GM12878 (cell line): ENCODE measurements around the gene ABCD3. TPM values are rescaled to one million over a fixed set of nuclear protein-coding genes. Genes with fewer than 3 reads are reported as not detected.

Source experiments
- ATAC-seq: fragments of 200-7000 bp; cut with Tn5 transposase; 3 replicates; pipeline ENCODE4 v1.9.1; 2020; ENCODE audit warnings: mild to moderate bottlenecking, moderate library complexity
- BruUV-seq: library from RNA; stranded (reverse); fragments of 400-500 nt; replicated peaks from 2 replicates; lab custom pipeline; 2021; lab: Mats Ljungman, UMichigan
- CTCF ChIA-PET: fragments of 300-600 bp; sonication (Branson Sonifier 250); formaldehyde crosslinking; extraction: SDS; loops from one replicate; lab custom pipeline; 2021; ENCODE audit warnings: inconsistent platforms; lab: Yijun Ruan, JAX
- POLR2A ChIA-PET: fragments of 350-600 bp; formaldehyde crosslinking; extraction: SDS; loops from one replicate; lab custom pipeline; 2021; ENCODE audit warnings: inconsistent platforms; lab: Charles Lee
- RAD21 ChIA-PET: fragments of 300-600 bp; sonication (Branson Sonifier 250); formaldehyde crosslinking; loops from one replicate; lab custom pipeline; 2023; ENCODE audit warnings: antibody characterized with exemption; ENCODE audit not compliant: unreplicated experiment; lab: Charles Lee
- SMC1A ChIA-PET: fragments of 300-600 bp; sonication (Branson Sonifier 250); formaldehyde crosslinking; loops from one replicate; lab custom pipeline; 2023; ENCODE audit not compliant: unreplicated experiment, uncharacterized antibody; lab: Charles Lee
- DNase-seq: peaks from one replicate; pipeline ENCODE4 v3.0.0-alpha.2; 2011; ENCODE audit warnings: low read depth, low spot score
- FAIRE-seq: peaks from 3 replicates; lab custom pipeline; 2011; peaks lifted over from hg19 to GRCh38; lab: Jason Lieb, UNC
- H2AFZ ChIP-seq: 2 replicates; pipeline ENCODE4 v1.6.0; 2011; ENCODE audit warnings: low read depth, low read length, control low read depth; ENCODE audit not compliant: control insufficient read depth
- H3K27ac ChIP-seq: 2 replicates; pipeline ENCODE4 v1.5.1; 2011; ENCODE audit warnings: control low read depth; ENCODE audit not compliant: control insufficient read depth, insufficient read depth
- H3K27me3 ChIP-seq, 2 experiments: replicated peaks in 1 of 2; 2 replicates each; pipeline versions ENCODE4 v1.6.0 to v1.6.1; 2011; ENCODE audit warnings: low read length in 1 of 2; ENCODE audit not compliant: control insufficient read depth in 2 of 2, insufficient read depth in 2 of 2
- H3K36me3 ChIP-seq, 2 experiments: 2 replicates each; pipeline ENCODE4 v1.5.1; 2011; ENCODE audit warnings: low read length in 1 of 2; ENCODE audit not compliant: control insufficient read depth in 2 of 2, insufficient read depth in 2 of 2
- H3K4me1 ChIP-seq: 2 replicates; pipeline ENCODE4 v1.6.1; 2011; ENCODE audit warnings: mild to moderate bottlenecking, low read length, moderate library complexity, mixed read lengths; ENCODE audit not compliant: control insufficient read depth, insufficient read depth
- H3K4me2 ChIP-seq: 2 replicates; pipeline ENCODE4 v1.6.0; 2011; ENCODE audit warnings: control low read depth; ENCODE audit not compliant: control insufficient read depth, insufficient read depth
- H3K4me3 ChIP-seq: fragments of 200-600 bp; sonication (generic); 2 replicates; pipeline ENCODE4 v1.5.1; 2016
- H3K79me2 ChIP-seq: 2 replicates; pipeline ENCODE4 v1.6.0; 2011; ENCODE audit warnings: low read length; ENCODE audit not compliant: control insufficient read depth, insufficient read depth
- H3K9ac ChIP-seq: 2 replicates; pipeline ENCODE4 v1.8.0; 2011; ENCODE audit warnings: low read length, control low read depth, mixed read lengths; ENCODE audit not compliant: control insufficient read depth, insufficient read depth
- H3K9me3 ChIP-seq: replicated peaks from 3 replicates; pipeline ENCODE4 v1.5.1; 2011; ENCODE audit warnings: mild to moderate bottlenecking, low read length; ENCODE audit not compliant: control insufficient read depth, insufficient read depth
- H4K20me1 ChIP-seq: 2 replicates; pipeline ENCODE4 v1.6.0; 2011; ENCODE audit not compliant: control insufficient read depth, insufficient read depth
- CBX3 ChIP-seq: fragments of 200-600 bp; sonication (generic); IDR thresholded peaks from 2 replicates; pipeline ENCODE4 v1.6.1; 2016; ENCODE audit warnings: low read depth, borderline replicate concordance
- CEBPB ChIP-seq, 2 experiments: fragments of 150-350 bp in 1 of 2; IDR thresholded peaks; 2 replicates each; pipeline ENCODE4 v1.6.1; 2012 to 2014; ENCODE audit warnings: low read depth in 2 of 2, low read length in 2 of 2, borderline replicate concordance in 1 of 2, inconsistent platforms in 1 of 2
- CHD2 ChIP-seq: IDR thresholded peaks from 2 replicates; pipeline ENCODE4 v1.6.1; 2011; ENCODE audit warnings: low read depth, low read length, improper control_type of control experiment, borderline replicate concordance
- ESRRA ChIP-seq: IDR thresholded peaks from 2 replicates; pipeline ENCODE4 v1.6.1; 2012; ENCODE audit warnings: mild to moderate bottlenecking, low read length, improper control_type of control experiment
- JUNB ChIP-seq: IDR thresholded peaks from 2 replicates; pipeline ENCODE4 v1.6.1; 2016; ENCODE audit warnings: antibody characterized with exemption, mild to moderate bottlenecking
- MTA2 ChIP-seq: fragments of 450-650 bp; IDR thresholded peaks from 2 replicates; pipeline ENCODE4 v1.6.1; 2016; ENCODE audit warnings: low read depth, mild to moderate bottlenecking, moderate library complexity
- MYB ChIP-seq: fragments of 150-350 bp; IDR thresholded peaks from 2 replicates; pipeline ENCODE4 v1.6.1; 2014; ENCODE audit warnings: mild to moderate bottlenecking, low read depth, low read length, borderline replicate concordance
- POLR2AphosphoS2 ChIP-seq: IDR thresholded peaks from 2 replicates; pipeline ENCODE4 v1.6.1; 2011; ENCODE audit warnings: low read depth, mild to moderate bottlenecking, low read length, improper control_type of control experiment, moderate library complexity
- RAD21 ChIP-seq: IDR thresholded peaks from 2 replicates; pipeline ENCODE4 v1.6.1; 2011; ENCODE audit warnings: mild to moderate bottlenecking, low read depth, low read length, moderate library complexity; ENCODE audit not compliant: insufficient read depth
- SIX5 ChIP-seq: IDR thresholded peaks from 2 replicates; pipeline ENCODE4 v1.6.1; 2011; ENCODE audit warnings: mild to moderate bottlenecking, low read depth, low read length, moderate library complexity; ENCODE audit not compliant: severe bottlenecking
- SMC3 ChIP-seq: IDR thresholded peaks from 2 replicates; pipeline ENCODE4 v1.6.1; 2011; ENCODE audit warnings: low read length, improper control_type of control experiment, borderline replicate concordance
- TCF7 ChIP-seq: IDR thresholded peaks from 2 replicates; pipeline ENCODE4 v1.6.1; 2014; ENCODE audit warnings: antibody characterized with exemption, borderline replicate concordance
- YY1 ChIP-seq: IDR thresholded peaks from 2 replicates; pipeline ENCODE4 v1.6.1; 2011; ENCODE audit warnings: low read depth, mild to moderate bottlenecking, low read length
- WGBS: methylation state at CpG from one replicate; pipeline ENCODE4 v1.1.6; 2016; ENCODE audit warnings: low lambda C conversion rate; ENCODE audit not compliant: insufficient replicate concordance, insufficient coverage; ENCODE audit errors: missing lambda C conversion rate; 5-methylcytosine and 5-hydroxymethylcytosine counted together
- in situ Hi-C: fragments of 300-500 bp; cut with MboI; formaldehyde crosslinking; loops from 9 replicates; pipeline ENCODE4 v1.14.3; 2018; ENCODE audit warnings: mixed read lengths
- intact Hi-C: fragments of 100-400 bp; cut with micrococcal nuclease; formaldehyde crosslinking; loops from one replicate; pipeline ENCODE4 v1.14.2; 2022; ENCODE audit not compliant: unreplicated experiment
- polyA plus RNA-seq, 11 experiments: library from polyadenylated mRNA; depleted of rRNA in 4 of 11; unstranded in 6 of 11; stranded (reverse) in 5 of 11; fragments of >200 nt; fragmentation: Nextera tagmentation in 4 of 11; fragmentation: Illumina TruSeq in 1 of 11; extraction: Ambion mirVana in 4 of 11; extraction: Trizol in 1 of 11; gene quantifications; 1 replicate in 1 of 11; 2 replicates in 10 of 11; pipeline versions ENCODE4 v1.2.1 to v1.2.3, GENCODE V29; 2011 to 2016; ENCODE audit warnings: inconsistent platforms in 2 of 11, missing spikeins in 2 of 11, low read depth in 1 of 11
- total RNA-seq, 4 experiments: library from RNA; depleted of rRNA in 3 of 4; stranded (reverse); fragments of >200 nt in 3 of 4; fragmentation: Illumina TruSeq in 1 of 4; extraction: Trizol in 1 of 4; gene quantifications; 2 replicates each; pipeline versions ENCODE4 v1.2.1 to v1.2.3, GENCODE V29; 2013 to 2021
- TF ChIP-seq, protein P1 (sequence below): fragments of 450-650 bp; formaldehyde crosslinking; IDR thresholded peaks from 2 replicates; pipeline ENCODE4 v1.4.0; 2022; ENCODE audit warnings: mild to moderate bottlenecking, moderate library complexity
- TF ChIP-seq, protein P2 (sequence below): IDR thresholded peaks from 2 replicates; pipeline ENCODE4 v1.6.1; 2012; ENCODE audit warnings: mild to moderate bottlenecking, low read depth, low read length
- TF ChIP-seq, protein P3 (sequence below): fragments of 450-650 bp; IDR thresholded peaks from 2 replicates; pipeline ENCODE4 v1.6.1; 2017; ENCODE audit warnings: mild to moderate bottlenecking

The ABCD3 gene
- total and polyA plus RNA-seq, 10 of the 15 experiments (the other 5 are each of a cell fraction or from before 2014, with no cell fraction given), result 15.1 to 40.2 (median 24.1) TPM

DNA sequence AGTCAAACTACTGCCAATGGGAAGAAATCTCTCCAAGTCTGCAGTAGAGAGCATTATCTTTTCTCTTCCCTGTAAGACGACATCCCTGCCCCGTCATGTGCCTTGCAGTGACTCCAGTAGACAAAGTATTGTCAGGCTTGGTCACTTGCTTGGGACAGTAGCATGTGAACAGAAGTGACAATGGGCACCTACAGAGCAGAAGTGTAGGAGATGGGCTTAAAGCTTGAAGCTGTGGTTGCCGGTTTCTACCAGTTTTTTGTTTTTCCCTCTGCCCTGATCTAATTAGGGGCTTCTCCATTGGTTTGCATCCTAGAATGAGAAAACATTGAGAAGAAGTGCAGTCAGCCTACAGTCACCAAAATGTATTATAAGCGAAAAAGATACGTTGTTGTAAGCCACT is 110.6 kb downstream of the ABCD3 start:
- Histone ChIP-seq H3K27me3 (no peaks in the 10 kb centered on the region), H3K36me3 (no peaks in the 10 kb centered on the region), H3K79me2 (no peaks in the 10 kb centered on the region), H3K4me2 (no peak overlapping the region), H3K27ac (no peak overlapping the region), H2AFZ (no peak overlapping the region), H4K20me1 (no peaks in the 10 kb centered on the region), H3K4me3 (no peak overlapping the region), H3K9ac (no peak overlapping the region), H3K4me1 (no peaks in the 10 kb centered on the region), H3K9me3 (no peaks in the 10 kb centered on the region)
- ChIA-PET CTCF (interaction anchor here (1.2 to 3.3 kb wide), 2 partner anchors 13 to 277 kb away, joined by 5 to 10 read pairs; no protein-coding TSS in a partner anchor), SMC1A (interaction anchor here (0.7 to 1.5 kb wide), 3 partner anchors 12 to 173 kb away, joined by 3 to 5 read pairs (median 3); no protein-coding TSS in a partner anchor), RAD21 (no interaction called here), POLR2A (no interaction called here)
- FAIRE-seq, result no peak
- BruUV-seq, result no TSS peak
- ATAC-seq, result no peak
- TF ChIP-seq, protein P1, sequence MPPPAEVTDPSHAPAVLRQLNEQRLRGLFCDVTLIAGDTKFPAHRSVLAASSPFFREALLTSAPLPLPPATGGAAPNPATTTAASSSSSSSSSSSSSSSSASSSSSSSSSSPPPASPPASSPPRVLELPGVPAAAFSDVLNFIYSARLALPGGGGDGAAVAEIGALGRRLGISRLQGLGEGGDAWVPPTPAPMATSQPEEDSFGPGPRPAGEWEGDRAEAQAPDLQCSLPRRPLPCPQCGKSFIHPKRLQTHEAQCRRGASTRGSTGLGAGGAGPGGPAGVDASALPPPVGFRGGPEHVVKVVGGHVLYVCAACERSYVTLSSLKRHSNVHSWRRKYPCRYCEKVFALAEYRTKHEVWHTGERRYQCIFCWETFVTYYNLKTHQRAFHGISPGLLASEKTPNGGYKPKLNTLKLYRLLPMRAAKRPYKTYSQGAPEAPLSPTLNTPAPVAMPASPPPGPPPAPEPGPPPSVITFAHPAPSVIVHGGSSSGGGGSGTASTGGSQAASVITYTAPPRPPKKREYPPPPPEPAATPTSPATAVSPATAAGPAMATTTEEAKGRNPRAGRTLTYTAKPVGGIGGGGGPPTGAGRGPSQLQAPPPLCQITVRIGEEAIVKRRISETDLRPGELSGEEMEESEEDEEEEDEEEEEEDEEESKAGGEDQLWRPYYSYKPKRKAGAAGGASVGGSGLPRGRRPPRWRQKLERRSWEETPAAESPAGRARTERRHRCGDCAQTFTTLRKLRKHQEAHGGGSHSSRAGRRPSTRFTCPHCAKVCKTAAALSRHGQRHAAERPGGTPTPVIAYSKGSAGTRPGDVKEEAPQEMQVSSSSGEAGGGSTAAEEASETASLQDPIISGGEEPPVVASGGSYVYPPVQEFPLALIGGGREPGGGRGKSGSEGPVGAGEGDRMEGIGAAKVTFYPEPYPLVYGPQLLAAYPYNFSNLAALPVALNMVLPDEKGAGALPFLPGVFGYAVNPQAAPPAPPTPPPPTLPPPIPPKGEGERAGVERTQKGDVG, result no peak
- TF ChIP-seq MYB (no peak), SMC3 (no peak), ESRRA (no peak), CHD2 (no peak), YY1 (no peak), RAD21 (no peak), SIX5 (no peak), MTA2 (no peak), POLR2AphosphoS2 (no peak), CBX3 (no peak), CEBPB (IDR thresholded peaks at IDR 0.05; ENCODE audit: borderline replicate concordance in 1 of 2, low read depth in 2 of 2, low read length in 2 of 2) (no peak), TCF7 (no peak), JUNB (no peak)
- TF ChIP-seq, protein P2, sequence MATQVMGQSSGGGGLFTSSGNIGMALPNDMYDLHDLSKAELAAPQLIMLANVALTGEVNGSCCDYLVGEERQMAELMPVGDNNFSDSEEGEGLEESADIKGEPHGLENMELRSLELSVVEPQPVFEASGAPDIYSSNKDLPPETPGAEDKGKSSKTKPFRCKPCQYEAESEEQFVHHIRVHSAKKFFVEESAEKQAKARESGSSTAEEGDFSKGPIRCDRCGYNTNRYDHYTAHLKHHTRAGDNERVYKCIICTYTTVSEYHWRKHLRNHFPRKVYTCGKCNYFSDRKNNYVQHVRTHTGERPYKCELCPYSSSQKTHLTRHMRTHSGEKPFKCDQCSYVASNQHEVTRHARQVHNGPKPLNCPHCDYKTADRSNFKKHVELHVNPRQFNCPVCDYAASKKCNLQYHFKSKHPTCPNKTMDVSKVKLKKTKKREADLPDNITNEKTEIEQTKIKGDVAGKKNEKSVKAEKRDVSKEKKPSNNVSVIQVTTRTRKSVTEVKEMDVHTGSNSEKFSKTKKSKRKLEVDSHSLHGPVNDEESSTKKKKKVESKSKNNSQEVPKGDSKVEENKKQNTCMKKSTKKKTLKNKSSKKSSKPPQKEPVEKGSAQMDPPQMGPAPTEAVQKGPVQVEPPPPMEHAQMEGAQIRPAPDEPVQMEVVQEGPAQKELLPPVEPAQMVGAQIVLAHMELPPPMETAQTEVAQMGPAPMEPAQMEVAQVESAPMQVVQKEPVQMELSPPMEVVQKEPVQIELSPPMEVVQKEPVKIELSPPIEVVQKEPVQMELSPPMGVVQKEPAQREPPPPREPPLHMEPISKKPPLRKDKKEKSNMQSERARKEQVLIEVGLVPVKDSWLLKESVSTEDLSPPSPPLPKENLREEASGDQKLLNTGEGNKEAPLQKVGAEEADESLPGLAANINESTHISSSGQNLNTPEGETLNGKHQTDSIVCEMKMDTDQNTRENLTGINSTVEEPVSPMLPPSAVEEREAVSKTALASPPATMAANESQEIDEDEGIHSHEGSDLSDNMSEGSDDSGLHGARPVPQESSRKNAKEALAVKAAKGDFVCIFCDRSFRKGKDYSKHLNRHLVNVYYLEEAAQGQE, result no peak
- TF ChIP-seq, protein P3, sequence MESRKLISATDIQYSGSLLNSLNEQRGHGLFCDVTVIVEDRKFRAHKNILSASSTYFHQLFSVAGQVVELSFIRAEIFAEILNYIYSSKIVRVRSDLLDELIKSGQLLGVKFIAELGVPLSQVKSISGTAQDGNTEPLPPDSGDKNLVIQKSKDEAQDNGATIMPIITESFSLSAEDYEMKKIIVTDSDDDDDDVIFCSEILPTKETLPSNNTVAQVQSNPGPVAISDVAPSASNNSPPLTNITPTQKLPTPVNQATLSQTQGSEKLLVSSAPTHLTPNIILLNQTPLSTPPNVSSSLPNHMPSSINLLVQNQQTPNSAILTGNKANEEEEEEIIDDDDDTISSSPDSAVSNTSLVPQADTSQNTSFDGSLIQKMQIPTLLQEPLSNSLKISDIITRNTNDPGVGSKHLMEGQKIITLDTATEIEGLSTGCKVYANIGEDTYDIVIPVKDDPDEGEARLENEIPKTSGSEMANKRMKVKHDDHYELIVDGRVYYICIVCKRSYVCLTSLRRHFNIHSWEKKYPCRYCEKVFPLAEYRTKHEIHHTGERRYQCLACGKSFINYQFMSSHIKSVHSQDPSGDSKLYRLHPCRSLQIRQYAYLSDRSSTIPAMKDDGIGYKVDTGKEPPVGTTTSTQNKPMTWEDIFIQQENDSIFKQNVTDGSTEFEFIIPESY, result no peak
- 55% methylated on average over 5 of the region's 5 CpGs for WGBS
- DNase-seq, result no peak
- in situ Hi-C loops, result no loop called here
- intact Hi-C loops, result no loop called here
